HG02840 (cell line): ENCODE results near the gene ATP13A1.
A peak's percentile ranks its signal among the peaks of the same experiment; 100 is the strongest.
"Not testable (repeated sequence)": the region's sequence is repeated elsewhere in the genome, so short reads cannot be mapped to it uniquely, and the experiment has no call there.

Source experiments
- ATAC-seq: cut with Tn5 transposase; IDR thresholded peaks from one replicate; pipeline ENCODE4 v1.9.1; 2021; ENCODE audit warnings: mild to moderate bottlenecking, moderate library complexity, moderate number of reproducible peaks; ENCODE audit not compliant: unreplicated experiment, low FRiP score

Gene ATP13A1

DNA sequence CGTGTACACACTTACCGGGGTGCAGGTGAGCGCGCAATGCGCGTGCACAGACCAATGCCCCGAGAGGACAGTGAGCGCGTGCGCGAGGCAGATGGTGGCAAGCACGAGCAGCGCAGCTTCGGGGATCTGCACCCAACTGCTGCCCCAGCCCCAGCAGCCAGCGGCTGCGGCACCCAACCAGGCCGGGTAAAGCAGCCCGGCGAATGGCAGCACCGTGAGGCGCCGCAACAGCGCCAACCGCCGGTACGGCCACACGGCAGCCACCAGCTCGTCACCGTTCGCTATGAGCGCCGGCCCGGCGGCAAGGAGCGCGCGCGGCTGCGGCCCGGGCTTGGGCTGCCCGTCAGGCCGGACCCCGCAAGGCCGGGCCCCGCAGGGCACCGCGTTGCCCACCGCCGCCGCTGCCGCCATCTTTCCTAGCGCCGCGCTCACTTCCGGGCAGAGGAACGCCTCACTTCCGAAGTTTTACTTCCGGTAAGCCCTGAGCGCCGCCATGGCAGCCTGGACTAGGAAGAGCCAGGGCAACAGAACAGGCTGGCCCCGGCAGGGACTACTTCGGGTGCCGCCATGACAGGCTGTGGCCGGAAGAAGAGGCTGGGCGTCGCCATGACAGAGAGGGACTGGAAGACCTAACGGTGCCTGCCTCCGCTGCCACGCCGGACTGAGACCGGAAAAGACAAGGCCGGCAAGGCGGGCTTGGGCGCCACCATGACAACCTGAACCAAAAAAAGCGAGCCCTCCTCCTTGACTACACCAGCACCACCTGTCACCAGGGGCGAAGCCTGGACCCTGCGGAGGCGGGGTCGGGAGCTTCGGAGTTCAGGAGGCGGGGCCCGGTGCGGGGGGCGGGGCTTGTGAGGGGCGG lies at the start of gene ATP13A1:
Gene ATP13A1, minus strand, starts transcription at position 421 of the 865 bp plus-strand sequence. Its CDS starts 10 bp downstream, at position 411.
- peak; percentile 73 for ATAC-seq

DNA sequence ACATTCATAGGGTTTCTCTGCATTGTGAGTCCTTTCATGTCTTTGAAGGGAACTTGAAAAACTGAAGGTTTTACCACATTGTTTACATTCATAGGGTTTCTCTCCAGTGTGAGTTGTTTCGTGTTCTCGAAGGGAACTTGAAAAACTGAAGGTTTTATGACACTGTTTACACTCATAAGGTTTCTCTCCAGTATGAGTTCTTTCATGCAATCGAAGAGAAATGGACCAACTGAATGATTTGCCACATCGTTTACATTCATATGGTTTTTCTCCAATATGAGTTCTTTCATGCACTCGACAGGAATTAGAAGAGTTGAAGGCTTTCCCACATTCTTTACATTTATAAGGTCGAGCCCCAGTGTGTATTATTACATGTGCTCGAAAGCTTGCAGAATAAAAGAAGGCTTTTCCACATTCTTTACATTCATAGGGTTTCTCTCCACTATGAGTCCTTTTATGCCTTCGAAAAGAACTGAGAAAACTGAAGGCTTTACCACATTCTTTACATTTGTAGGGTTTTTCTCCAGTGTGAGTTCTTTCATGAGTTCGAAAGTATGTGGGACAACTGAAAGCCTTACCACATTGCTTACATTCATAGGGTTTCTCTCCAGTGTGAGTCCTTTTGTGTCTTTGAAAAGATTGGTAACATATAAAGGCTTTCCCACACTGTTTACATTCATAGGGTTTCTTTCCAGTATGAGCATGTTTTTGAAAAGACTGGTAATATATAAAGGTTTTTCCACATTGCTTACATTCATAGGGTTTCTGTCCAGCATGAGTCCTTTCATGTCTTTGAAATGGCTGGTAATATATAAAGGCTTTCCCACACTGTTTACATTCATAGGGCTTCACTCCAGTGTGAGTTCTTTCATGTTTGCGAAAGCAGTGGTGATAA lies 48.7 kb upstream of the ATP13A1 start:
- no peak for ATAC-seq

DNA sequence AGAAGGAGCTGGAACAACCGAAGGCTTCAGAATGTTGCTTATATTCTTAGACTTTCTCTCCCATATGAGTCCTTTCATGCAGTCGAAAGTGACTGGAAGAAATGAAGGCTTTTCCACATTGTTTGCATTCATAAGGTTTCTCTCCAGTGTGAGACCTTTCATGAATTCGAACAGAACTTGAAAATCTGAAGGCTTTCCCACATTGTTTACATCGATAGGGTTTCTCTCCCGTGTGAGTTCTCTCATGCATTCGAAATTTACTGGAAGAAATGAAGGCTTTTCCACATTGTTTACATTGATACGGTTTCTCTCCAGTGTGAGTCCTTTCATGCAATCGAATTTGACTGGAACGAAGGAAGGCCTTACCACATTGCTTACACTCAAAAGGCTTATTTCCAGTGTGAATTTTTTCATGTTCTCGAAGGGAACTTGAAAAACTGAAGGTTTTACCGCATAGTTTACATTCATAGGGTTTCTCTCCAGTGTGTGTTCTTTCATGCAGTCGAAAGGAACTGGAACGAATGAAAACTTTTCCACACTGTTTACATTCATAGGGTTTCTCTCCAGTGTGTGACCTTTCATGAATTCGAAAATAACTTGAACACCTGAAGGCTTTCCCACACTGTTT lies 47.9 kb upstream of the ATP13A1 start:
- no peak for ATAC-seq

DNA sequence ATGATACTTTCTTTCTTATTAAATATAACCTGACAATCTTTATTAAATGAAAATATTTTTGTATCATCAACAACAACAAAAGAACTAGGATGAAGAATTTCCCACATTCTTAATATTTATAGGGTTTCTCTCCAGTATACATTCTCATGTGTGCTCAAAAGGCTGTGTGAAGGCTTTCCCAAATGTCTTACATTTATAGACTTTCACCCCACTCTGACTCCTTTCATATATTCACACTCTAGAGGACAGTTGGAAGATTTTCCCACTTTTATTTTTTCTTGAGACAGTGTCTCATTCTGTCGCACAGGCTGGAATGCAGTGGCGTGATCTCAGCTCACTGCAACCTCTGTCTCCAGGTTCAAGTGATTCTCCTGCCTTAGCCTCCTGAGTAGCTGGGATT lies 47.0 kb upstream of the ATP13A1 start:
- ATAC-seq, result no peak

DNA sequence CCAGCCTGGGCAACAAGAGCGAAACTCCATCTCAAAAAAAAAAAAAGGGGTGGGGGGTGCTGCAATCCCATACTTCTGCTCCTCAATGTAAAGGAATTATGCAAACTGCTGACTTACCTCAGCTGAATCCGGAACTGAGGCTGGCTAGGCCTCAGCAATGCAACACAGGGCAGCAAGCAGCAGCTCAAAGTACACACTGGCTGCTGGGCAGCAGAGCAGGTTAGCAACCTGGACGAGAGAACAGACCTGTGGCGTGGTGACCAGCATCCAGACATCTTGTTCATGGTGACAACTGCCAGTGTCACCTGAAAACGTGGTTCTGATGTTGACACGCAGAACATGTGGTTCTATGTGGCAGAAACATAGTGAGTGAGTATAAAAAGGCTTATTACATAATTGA lies 41.4 kb upstream of the ATP13A1 start:
- no peak for ATAC-seq

DNA sequence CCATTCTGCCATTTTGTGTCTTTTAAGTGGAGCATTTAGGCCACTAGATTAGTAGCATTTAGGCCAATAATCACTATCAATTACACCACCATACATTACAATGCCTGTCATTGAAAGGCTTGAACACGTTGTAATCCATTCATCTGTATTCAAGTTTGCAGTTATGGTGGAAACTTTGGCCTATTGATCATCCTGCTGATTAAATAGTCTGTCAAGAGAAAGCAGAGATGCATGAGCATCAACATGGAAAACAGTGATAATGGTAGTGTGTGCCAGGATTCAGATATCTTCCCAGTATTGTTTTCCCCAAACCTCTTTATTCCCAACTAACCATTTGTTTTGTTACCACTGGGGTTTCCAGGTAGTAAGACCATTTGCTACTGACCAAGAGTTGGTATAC lies 37.0 kb upstream of the ATP13A1 start:
- ATAC-seq, result not testable (repeated sequence)

DNA sequence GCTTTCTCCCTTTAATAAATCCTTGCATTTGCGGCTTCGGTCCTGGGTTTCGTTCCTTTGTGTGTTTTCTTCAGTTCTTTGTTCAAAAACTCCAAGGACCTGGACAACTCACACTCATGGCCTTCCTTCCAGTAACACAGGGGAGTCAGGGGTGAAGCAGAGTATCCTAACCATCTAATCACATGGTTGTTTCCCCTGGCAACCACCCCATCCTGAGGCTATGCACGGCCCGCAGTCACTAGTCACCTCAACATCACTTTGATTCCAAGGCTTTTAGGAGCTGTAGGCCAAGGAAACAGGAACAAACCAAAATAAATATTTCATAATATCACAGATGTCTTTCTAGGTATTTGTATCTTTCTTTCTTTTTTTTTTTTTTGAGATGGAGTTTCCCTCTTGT lies 34.1 kb upstream of the ATP13A1 start:
- ATAC-seq, result no peak

DNA sequence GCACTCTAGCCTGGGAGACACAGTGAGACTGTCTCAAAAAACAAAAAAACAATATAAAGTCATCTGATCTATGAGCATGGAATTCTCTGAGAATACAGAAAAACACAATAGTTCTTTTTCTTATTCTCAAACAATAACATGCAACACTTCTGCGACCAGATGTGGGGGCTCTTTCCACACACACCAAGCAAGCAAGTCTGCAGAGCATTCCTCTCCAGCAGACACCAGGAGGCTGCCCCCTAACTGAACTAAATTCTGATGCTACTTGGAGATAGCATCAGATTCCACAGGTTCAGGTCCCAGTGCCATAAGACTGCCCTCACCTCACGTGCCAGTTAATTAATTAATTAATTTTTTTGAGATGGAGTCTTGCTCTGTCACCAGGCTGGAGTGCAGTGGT lies 32.9 kb upstream of the ATP13A1 start:
- ATAC-seq, result no peak

DNA sequence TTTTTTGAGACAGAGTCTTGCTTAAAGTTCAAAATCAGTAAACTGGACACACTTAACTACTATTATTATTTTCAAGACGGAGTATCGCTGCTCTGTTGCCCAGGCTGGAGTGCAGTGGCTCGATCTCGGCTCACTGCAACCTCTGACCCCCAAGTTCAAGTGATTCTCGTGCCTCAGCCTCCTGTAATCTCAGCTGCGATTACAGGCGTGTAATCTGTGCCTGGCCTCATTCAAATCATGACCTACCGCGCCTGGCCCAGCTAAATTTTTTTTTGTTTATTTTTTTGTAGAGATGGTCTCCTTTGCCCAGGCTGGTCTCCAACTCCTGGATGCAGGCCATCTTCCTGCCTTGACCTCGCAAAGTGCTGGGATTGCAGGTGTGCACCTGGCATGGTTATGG lies 28.2 kb upstream of the ATP13A1 start:
- no peak for ATAC-seq

DNA sequence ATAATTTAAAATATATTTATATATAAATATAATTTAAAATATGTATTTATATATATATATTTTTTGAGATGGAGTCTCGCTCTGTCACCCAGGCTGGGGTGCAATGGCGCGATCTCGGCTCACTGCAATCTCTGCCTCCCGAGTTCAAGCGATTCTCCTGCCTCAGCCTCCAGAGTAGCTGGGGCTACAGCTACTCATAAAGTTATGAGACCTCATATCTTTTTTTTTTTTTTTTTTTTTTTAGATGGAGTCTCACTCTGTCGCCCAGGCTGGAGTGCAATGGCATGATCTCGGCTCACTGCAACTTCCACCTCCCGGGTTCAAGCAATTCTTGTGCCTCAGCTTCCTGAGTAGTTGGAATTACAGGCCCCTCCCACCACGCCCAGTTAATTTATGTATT lies 25.5 kb upstream of the ATP13A1 start:
- ATAC-seq, result not testable (repeated sequence)

DNA sequence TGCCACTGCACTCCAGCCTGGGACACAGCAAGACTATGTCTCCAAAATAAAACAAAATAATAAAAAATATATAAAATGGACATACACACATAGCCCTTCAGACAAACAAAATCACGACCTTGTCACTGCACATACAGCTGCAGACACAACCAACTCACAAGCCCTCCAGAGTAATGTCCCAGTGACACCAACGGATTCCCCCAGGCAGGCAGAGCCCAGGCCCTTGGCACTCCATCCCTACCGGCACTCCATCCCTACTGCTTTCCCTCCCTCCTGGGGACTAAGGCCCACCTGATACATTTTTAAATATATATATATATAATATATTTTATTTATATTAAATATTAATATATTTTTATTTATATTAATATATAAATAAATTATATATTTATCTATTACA lies 23.6 kb upstream of the ATP13A1 start:
- no peak for ATAC-seq

DNA sequence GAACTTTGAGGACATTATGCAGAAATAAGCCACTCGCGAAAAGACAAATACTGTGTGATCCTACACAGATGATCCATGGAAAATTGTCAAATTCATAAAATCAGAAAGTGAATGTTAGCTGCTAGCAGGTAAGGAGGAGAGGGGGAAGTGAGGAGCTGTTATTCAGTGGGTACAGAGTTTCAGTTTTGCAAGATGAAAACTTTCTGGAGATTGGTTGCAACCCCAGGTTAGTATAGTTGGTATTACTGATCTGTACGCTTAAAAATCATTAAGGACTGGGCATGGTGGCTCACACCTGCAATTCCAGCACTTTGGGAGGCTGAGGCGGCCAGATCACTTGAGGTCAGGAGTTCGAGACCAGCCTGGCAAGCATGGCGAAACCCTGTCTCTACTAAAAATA lies 23.1 kb upstream of the ATP13A1 start:
- no peak for ATAC-seq

DNA sequence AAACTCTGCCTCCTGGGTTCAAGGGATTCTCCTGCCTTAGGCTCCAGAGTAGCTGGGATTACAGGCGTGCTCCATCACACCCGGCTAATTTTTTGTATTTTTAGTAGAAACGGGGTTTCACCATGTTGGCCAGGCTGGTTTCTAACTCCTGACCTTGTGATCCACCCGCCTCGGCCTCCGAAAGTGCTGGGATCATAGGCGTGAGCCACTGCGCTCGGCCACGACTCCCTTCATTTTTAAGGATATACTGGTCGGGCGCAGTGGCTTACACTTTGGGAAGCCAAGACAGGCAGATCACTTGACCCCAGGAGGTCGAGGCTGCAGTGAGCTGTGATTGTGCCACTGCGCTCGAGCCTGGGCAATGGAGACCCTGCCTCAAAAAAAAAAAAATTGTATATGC lies 22.6 kb upstream of the ATP13A1 start:
- not testable (repeated sequence) for ATAC-seq

DNA sequence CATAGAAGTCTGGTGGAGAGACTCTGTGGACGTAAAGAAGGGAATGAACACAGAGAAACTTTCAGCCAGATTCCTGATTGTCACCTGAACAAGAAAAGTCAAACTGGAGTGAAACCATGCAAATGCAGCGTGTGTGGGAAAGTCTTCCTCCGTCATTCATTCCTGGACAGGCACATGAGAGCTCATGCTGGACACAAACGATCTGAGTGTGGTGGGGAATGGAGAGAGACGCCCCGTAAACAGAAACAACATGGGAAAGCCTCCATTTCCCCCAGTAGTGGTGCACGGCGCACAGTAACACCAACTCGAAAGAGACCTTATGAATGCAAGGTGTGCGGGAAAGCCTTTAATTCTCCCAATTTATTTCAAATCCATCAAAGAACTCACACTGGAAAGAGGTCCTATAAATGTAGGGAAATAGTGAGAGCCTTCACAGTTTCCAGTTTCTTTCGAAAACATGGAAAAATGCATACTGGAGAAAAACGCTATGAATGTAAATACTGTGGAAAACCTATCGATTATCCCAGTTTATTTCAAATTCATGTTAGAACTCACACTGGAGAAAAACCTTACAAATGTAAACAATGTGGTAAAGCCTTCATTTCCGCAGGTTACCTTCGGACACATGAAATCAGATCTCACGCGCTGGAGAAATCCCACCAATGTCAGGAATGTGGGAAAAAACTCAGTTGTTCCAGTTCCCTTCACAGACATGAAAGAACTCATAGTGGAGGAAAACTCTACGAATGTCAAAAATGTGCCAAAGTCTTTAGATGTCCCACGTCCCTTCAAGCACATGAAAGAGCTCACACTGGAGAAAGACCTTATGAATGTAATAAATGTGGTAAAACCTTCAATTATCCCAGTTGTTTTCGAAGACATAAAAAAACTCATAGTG lies 15.9 kb upstream of the ATP13A1 start:
- ATAC-seq, result no peak

DNA sequence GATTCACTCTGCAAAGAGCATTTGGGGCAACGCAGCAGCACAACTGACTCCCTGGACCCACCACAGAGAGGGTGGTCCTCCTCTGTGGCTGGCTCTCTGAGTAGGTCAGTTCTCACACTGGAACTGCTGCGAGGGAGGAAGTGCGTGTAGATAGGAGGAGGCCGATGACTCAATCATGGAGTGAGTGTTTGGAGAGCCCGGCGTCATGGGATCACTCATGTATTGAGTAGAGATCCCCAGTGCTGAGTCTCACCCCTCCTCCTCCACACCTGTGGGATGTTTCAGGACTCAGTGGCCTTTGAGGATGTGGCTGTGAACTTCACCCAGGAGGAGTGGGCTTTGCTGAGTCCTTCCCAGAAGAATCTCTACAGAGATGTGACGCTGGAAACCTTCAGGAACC lies 14.1 kb upstream of the ATP13A1 start:
- no peak for ATAC-seq

DNA sequence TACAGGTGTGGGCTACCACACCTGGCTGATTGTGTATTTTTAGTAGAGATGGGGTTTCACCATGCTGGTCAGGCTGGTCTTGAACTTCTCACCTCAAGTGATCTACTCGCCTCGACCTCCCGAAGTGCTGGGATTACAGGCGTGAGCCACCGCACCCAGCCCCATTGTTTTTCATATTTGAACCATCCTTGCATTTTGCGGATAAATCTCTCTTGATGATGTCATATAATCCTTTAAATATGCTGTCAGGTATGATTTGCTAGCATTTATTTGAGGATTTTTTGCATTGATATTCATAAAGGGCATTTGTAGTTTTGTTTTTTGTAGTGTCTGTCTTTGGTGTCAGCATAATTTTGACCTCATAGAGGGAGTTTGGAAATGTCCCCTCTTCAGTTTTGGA lies 10.8 kb upstream of the ATP13A1 start:
- ATAC-seq, result no peak

DNA sequence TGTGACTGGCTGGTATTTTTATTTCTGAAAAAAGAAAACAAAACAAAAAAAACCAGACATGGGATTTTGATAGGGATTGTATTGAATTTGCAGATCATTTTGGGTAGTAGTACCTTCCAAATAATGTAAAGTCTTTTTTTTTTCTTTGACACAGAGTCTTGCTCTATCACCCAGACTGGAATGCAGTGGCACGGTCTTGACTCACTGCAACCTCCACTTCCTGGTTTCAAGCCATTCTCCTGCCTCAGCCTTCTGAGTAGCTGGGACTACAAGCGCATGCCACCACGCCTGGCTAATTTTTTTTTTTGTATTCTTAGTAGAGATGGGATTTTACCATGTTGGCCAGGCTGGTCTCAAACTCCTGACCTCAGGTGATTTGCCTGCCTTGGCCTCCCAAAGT lies 9.3 kb upstream of the ATP13A1 start:
- ATAC-seq, result no peak

DNA sequence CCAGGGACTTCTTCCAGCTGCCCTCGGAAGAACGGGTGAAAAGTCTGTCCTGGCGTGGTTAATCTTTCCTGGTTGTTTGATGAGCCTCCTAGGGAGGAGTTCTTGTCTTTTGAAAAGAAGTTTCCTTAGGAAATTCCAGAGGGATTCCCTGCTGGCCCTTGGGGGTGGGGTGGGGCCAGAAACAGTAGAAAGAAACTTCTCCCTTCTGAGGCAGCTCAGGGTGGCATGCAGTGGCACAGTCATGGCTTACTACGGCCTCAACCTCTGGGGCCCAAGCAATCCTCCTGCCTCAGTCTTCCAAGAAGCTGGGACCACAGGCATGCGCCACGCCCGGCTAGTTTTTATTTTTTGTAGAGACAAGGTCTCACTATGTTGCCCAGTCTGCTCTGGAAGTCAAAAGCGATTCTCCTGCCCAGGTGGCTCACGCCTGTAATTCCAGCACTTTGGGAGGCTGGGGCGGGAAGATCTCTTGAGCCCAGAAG lies 6.6 kb upstream of the ATP13A1 start:
- no peak for ATAC-seq

DNA sequence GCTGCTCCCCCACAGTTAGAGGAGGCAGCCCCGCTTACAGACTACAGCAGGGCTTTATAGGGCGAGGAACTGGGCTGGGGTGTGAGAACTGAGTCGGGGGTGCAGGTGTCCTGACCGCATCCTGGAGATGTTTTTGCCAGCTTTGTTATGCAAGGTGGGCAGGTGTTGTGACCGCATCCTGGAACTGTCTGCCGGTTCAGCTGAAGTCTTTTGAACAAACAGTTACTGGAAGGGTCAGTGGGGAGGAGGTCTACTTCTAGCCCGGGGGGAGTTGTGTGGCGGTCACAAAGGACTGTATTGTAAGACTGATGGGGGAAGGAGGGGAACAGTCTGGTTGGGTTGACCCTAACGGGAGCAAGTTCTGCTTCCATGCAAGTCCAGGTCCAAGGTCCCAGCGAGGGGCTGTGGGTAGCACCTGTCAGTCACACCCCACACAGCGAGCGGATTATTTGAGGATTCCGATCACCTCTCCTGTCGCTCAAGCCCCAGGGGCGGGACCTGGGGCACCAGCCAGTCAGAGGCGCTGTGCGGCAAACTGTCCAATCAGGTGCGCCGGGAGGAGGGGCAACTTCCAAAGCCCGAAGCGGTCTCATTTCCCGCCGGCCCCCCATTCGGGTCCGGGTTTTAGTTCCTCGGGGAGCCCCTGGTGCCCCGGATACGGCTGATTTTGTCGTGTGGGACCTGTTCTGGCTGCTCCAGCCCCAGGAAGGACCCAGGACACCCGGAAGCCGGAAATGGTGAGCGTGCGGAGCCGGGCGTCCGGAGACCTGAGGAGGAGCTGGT lies 4.9 kb upstream of the ATP13A1 start, which contains the start of gene ZNF101:
Gene ZNF101, plus strand, starts transcription at position 610 of the 783 bp plus-strand sequence. Its CDS starts 125 bp downstream, at position 735.
- peak; percentile 55 for ATAC-seq
